K562 (cell line): Measurements from ENCODE around the gene BLOC1S3. TPM values are rescaled to one million over a fixed set of nuclear protein-coding genes. Genes with fewer than 3 reads are reported as not detected.
A peak's percentile ranks its signal among the peaks of the same experiment; 100 is the strongest.

Experiments
- C11orf30 ChIP-seq: fragments of 450-650 bp; IDR thresholded peaks from 2 replicates; pipeline ENCODE4 v1.6.1; 2016; ENCODE audit warnings: low read depth, mild to moderate bottlenecking
- CCAR2 ChIP-seq: fragments of 200-400 bp; formaldehyde crosslinking; IDR thresholded peaks from 2 replicates; pipeline ENCODE4 v1.6.1; 2017; ENCODE audit warnings: mild to moderate bottlenecking, low read depth, low read length
- ETV6 ChIP-seq, 3 experiments: fragments of 150-350 bp in 1 of 3; sonication (generic) in 1 of 3; formaldehyde crosslinking in 1 of 3; IDR thresholded peaks; 2 replicates each; pipeline versions ENCODE4 v1.6.1 to v1.8.0; 2014 to 2022; ENCODE audit warnings: borderline replicate concordance in 2 of 3, low read depth in 2 of 3, antibody characterized with exemption in 1 of 3, low read length in 1 of 3, mild to moderate bottlenecking in 1 of 3, missing genetic modification reagents in 1 of 3
- KLF10 ChIP-seq: fragments of 250-450 bp; sonication (Bioruptor Pico); IDR thresholded peaks from 2 replicates; pipeline ENCODE4 v1.6.1; 2021; ENCODE audit warnings: matching md5 sums
- MTA3 ChIP-seq: fragments of 450-650 bp; formaldehyde crosslinking; IDR thresholded peaks from 2 replicates; pipeline ENCODE4 v1.6.1; 2017; ENCODE audit warnings: mild to moderate bottlenecking, borderline replicate concordance
- NCOA4 ChIP-seq: fragments of 450-650 bp; IDR thresholded peaks from 2 replicates; pipeline ENCODE4 v1.6.1; 2018; ENCODE audit warnings: mild to moderate bottlenecking; ENCODE audit not compliant: partially characterized antibody
- NFIC ChIP-seq: fragments of 450-650 bp; IDR thresholded peaks from 2 replicates; pipeline ENCODE4 v1.6.1; 2017; ENCODE audit warnings: mild to moderate bottlenecking, inconsistent platforms
- PCBP1 ChIP-seq: fragments of 200-400 bp; formaldehyde crosslinking; IDR thresholded peaks from 2 replicates; pipeline ENCODE4 v1.6.1; 2018; ENCODE audit warnings: mild to moderate bottlenecking, low read depth, low read length; ENCODE audit not compliant: poor library complexity, severe bottlenecking
- PHTF2 ChIP-seq: fragments of 250-450 bp; sonication (Bioruptor Pico); IDR thresholded peaks from 2 replicates; pipeline ENCODE4 v1.5.0; 2021; ENCODE audit warnings: mild to moderate bottlenecking
- POLR2AphosphoS2 ChIP-seq: IDR thresholded peaks from 2 replicates; pipeline ENCODE4 v1.6.1; 2012; ENCODE audit warnings: low read length, improper control_type of control experiment
- POLR2AphosphoS5 ChIP-seq: IDR thresholded peaks from 2 replicates; pipeline ENCODE4 v1.6.1; 2011; ENCODE audit warnings: mild to moderate bottlenecking, low read depth, low read length, moderate library complexity; ENCODE audit not compliant: control insufficient read depth, insufficient read depth
- POLR2B ChIP-seq: fragments of 450-650 bp; IDR thresholded peaks from 2 replicates; pipeline ENCODE4 v1.6.1; 2018; ENCODE audit warnings: low read depth; ENCODE audit not compliant: partially characterized antibody
- RBM25 ChIP-seq: fragments of 200-400 bp; formaldehyde crosslinking; IDR thresholded peaks from 2 replicates; pipeline ENCODE4 v1.6.1; 2018; ENCODE audit warnings: low read length, low read depth, moderate library complexity; ENCODE audit not compliant: severe bottlenecking
- RBM34 ChIP-seq: fragments of 200-400 bp; formaldehyde crosslinking; IDR thresholded peaks from 2 replicates; pipeline ENCODE4 v1.6.1; 2018; ENCODE audit warnings: low read length, borderline replicate concordance; ENCODE audit not compliant: insufficient read depth
- SMAD3 ChIP-seq: fragments of 450-650 bp; formaldehyde crosslinking; conservative IDR thresholded peaks from 2 replicates; pipeline ENCODE4 v1.4.0; 2020; ENCODE audit warnings: mild to moderate bottlenecking
- SMAD4 ChIP-seq: fragments of 250-450 bp; sonication (Bioruptor Pico); conservative IDR thresholded peaks from 2 replicates; pipeline ENCODE4 v1.8.0; 2021; ENCODE audit warnings: inconsistent platforms, mild to moderate bottlenecking, moderate library complexity
- SMC3 ChIP-seq: conservative IDR thresholded peaks from 2 replicates; pipeline ENCODE4 v1.6.1; 2011; ENCODE audit warnings: low read depth, low read length, improper control_type of control experiment; ENCODE audit not compliant: insufficient read depth
- SRSF3 ChIP-seq: fragments of 200-400 bp; formaldehyde crosslinking; IDR thresholded peaks from 2 replicates; pipeline ENCODE4 v1.6.1; 2016; ENCODE audit warnings: mild to moderate bottlenecking, low read length, moderate library complexity; ENCODE audit not compliant: insufficient read depth
- STAT5A ChIP-seq: IDR thresholded peaks from 2 replicates; pipeline ENCODE4 v1.6.1; 2012; ENCODE audit warnings: low read length, inconsistent platforms, borderline replicate concordance
- TAF1 ChIP-seq: IDR thresholded peaks from 2 replicates; pipeline ENCODE4 v1.6.1; 2011; ENCODE audit warnings: mild to moderate bottlenecking, low read length, moderate library complexity; ENCODE audit not compliant: insufficient read depth, control insufficient read depth, severe bottlenecking; ENCODE audit errors: extremely low read depth
- ZFP36 ChIP-seq: fragments of 150-350 bp; IDR thresholded peaks from 2 replicates; pipeline ENCODE4 v1.6.1; 2018; ENCODE audit warnings: low read length, low read depth; ENCODE audit not compliant: partially characterized antibody
- ZNF436 ChIP-seq: fragments of 250-450, 450-650 bp; sonication (Bioruptor Pico); formaldehyde crosslinking; IDR thresholded peaks from 2 replicates; pipeline ENCODE4 v1.7.0; 2020; ENCODE audit warnings: mild to moderate bottlenecking
- ZNF77 ChIP-seq: fragments of 250-450 bp; sonication (Bioruptor Pico); IDR thresholded peaks from 2 replicates; pipeline ENCODE4 v1.5.0; 2020
- ZZZ3 ChIP-seq: fragments of 450-650 bp; IDR thresholded peaks from 2 replicates; pipeline ENCODE4 v1.6.1; 2016; ENCODE audit warnings: antibody characterized with exemption, mild to moderate bottlenecking, moderate library complexity
- polyA plus RNA-seq, 8 experiments: library from polyadenylated mRNA; depleted of rRNA in 4 of 8; stranded (reverse) in 5 of 8; unstranded in 3 of 8; fragments of >200 nt; fragmentation: Nextera tagmentation in 2 of 8; fragmentation: Illumina TruSeq in 1 of 8; extraction: Ambion mirVana in 2 of 8; extraction: Trizol in 1 of 8; gene quantifications; 2 replicates each; pipeline versions ENCODE4 v1.2.1 to v1.2.3, GENCODE V29; 2011 to 2014; ENCODE audit warnings: inconsistent platforms in 1 of 8, missing spikeins in 1 of 8
- total RNA-seq, 7 experiments: library from RNA; depleted of rRNA in 6 of 7; stranded (reverse); fragments of >200 nt in 6 of 7; fragmentation: Illumina TruSeq in 2 of 7; extraction: Trizol in 2 of 7; gene quantifications; 2 replicates each; pipeline versions ENCODE4 v1.2.1 to v1.2.3, GENCODE V29; 2011 to 2021; ENCODE audit warnings: low replicate concordance in 1 of 7
- TF ChIP-seq, protein P1 (sequence below): IDR thresholded peaks from 2 replicates; pipeline ENCODE4 v1.6.1; 2016; ENCODE audit warnings: missing genetic modification characterization, missing compliant biosample characterization
- TF ChIP-seq, protein P2 (sequence below): fragments of 450-650 bp; IDR thresholded peaks from 2 replicates; pipeline ENCODE4 v1.6.1; 2018; ENCODE audit warnings: mild to moderate bottlenecking, low read depth; ENCODE audit not compliant: partially characterized antibody

Gene BLOC1S3
- total and polyA plus RNA-seq, 9 of the 15 experiments (the other 6 are each of a cell fraction or from before 2014, with no cell fraction given), result 3.9 to 20.2 (median 10.4) TPM

DNA sequence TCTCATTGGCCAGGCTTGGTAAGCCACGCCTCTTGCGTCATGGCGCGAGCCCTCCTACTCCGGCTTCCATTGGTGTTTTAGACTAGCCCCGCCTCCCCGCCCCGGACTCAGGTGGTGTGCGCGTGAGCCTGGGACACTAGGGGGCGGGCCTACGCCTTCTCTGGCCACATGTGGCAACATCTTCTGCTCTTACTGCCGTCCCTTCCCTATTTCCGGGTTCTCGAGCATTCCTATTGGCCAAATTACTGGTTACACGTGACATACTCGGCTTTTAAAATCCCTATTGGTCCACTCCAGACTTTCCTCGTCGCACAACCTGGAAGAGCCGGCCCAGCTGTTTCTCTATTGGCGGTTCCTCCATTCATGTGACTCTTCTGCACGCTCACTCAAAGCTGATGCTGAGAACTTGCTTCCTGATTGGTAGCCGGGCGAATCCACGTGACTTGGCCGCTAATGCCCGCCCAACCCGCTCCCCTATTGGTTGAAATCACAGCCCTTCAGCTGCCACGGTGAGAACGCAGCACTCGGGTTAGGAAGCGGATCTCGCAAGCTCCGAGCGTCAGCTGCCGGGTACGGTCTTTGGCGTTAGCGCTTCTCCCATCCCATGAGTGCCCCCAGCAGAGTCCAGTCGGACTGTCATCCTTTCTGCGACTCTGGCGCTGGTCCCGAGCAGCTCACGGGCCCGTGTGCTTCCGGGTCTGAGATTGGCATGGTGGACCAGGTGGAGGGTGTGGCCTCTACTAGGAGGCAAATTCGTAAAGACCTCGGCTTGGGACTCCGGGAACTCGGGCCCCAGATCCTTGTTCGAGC lies at the start of gene BLOC1S3 (continued):
- 0 out of 2 replicates have a peak, but pooled peaks have one; percentile 18 for TF ChIP-seq SMC3
- no peak for TF ChIP-seq NCOA4
- 0 out of 2 replicates have a peak, but pooled peaks have one; percentile 38 for TF ChIP-seq POLR2AphosphoS2
- TF ChIP-seq ZNF436 (CRISPR knock-in tag), result no peak; the same call in 1 of the 2 replicates
- no peak for TF ChIP-seq RBM34
- TF ChIP-seq SMAD4 (CRISPR knock-in tag), result no peak
- TF ChIP-seq CCAR2, result no peak
- TF ChIP-seq MTA3, result peak; percentile 26; the same call in 1 of the 2 replicates
- no peak for TF ChIP-seq TAF1
- 0 out of 2 replicates have a peak, but pooled peaks have one; percentile 6 for TF ChIP-seq SMAD3 (CRISPR knock-in tag)
- TF ChIP-seq ZFP36, result no peak
- no peak for TF ChIP-seq ZZZ3
- TF ChIP-seq POLR2B, result peak; percentile 67
- TF ChIP-seq, protein P1, sequence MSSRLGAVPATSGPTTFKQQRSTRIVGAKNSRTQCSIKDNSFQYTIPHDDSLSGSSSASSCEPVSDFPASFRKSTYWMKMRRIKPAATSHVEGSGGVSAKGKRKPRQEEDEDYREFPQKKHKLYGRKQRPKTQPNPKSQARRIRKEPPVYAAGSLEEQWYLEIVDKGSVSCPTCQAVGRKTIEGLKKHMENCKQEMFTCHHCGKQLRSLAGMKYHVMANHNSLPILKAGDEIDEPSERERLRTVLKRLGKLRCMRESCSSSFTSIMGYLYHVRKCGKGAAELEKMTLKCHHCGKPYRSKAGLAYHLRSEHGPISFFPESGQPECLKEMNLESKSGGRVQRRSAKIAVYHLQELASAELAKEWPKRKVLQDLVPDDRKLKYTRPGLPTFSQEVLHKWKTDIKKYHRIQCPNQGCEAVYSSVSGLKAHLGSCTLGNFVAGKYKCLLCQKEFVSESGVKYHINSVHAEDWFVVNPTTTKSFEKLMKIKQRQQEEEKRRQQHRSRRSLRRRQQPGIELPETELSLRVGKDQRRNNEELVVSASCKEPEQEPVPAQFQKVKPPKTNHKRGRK, result no peak
- TF ChIP-seq NFIC, result no peak; the same call in 1 of the 2 replicates
- peak; percentile 86 for TF ChIP-seq C11orf30
- TF ChIP-seq SRSF3, result no peak
- TF ChIP-seq, protein P2, sequence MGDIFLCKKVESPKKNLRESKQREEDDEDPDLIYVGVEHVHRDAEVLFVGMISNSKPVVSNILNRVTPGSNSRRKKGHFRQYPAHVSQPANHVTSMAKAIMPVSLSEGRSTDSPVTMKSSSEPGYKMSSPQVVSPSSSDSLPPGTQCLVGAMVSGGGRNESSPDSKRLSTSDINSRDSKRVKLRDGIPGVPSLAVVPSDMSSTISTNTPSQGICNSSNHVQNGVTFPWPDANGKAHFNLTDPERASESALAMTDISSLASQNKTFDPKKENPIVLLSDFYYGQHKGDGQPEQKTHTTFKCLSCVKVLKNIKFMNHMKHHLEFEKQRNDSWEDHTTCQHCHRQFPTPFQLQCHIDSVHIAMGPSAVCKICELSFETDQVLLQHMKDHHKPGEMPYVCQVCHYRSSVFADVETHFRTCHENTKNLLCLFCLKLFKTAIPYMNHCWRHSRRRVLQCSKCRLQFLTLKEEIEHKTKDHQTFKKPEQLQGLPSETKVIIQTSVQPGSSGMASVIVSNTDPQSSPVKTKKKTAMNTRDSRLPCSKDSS, result no peak
- peak; percentile 14; the same call in 1 of the 2 replicates for TF ChIP-seq POLR2AphosphoS5
- no peak for TF ChIP-seq KLF10 (CRISPR knock-in tag)
- peak; percentile 72 for TF ChIP-seq RBM25
- TF ChIP-seq STAT5A, result no peak
- no peak for TF ChIP-seq PHTF2 (CRISPR knock-in tag)
- no peak for TF ChIP-seq ZNF77 (CRISPR knock-in tag)
- no peak for TF ChIP-seq ETV6 (IDR thresholded peaks at IDR 0.05; ENCODE audit: borderline replicate concordance in 1 of 2, low read depth in 2 of 2, low read length in 1 of 2)
- no peak for TF ChIP-seq ETV6 (CRISPR knock-in tag; IDR thresholded peaks at IDR 0.05; ENCODE audit: borderline replicate concordance)
- TF ChIP-seq PCBP1, result no peak
